Glutamatergic neuron (in vitro differentiated cells): Measurements from ENCODE around the gene TBC1D8. TPM values are rescaled to one million over a fixed set of nuclear protein-coding genes. Genes with fewer than 3 reads are reported as not detected.
A peak's percentile ranks its signal among the peaks of the same experiment; 100 is the strongest.

Experiments
- DNase-seq: peaks from one replicate; pipeline ENCODE4 v3.0.0; 2022
- H3K27ac Mint-ChIP-seq: one replicate; pipeline ENCODE4 v1.8.0; 2020; ENCODE audit warnings: mild to moderate bottlenecking, mixed read lengths, inconsistent platforms; ENCODE audit not compliant: unreplicated experiment
- H3K27me3 Mint-ChIP-seq: one replicate; pipeline ENCODE4 v1.8.0; 2020; ENCODE audit warnings: mild to moderate bottlenecking, moderate library complexity, mixed read lengths, inconsistent platforms; ENCODE audit not compliant: unreplicated experiment
- H3K36me3 Mint-ChIP-seq: one replicate; pipeline ENCODE4 v1.8.0; 2020; ENCODE audit warnings: mild to moderate bottlenecking, mixed read lengths, inconsistent platforms; ENCODE audit not compliant: unreplicated experiment
- H3K4me1 Mint-ChIP-seq: one replicate; pipeline ENCODE4 v1.8.0; 2020; ENCODE audit warnings: mild to moderate bottlenecking, low read depth, mixed read lengths, inconsistent platforms; ENCODE audit not compliant: unreplicated experiment
- H3K4me3 Mint-ChIP-seq: one replicate; pipeline ENCODE4 v1.8.0; 2020; ENCODE audit warnings: mild to moderate bottlenecking, mixed read lengths, inconsistent platforms; ENCODE audit not compliant: unreplicated experiment
- H3K9me3 Mint-ChIP-seq: one replicate; pipeline ENCODE4 v1.8.0; 2020; ENCODE audit warnings: mild to moderate bottlenecking, moderate library complexity, mixed read lengths, inconsistent platforms; ENCODE audit not compliant: unreplicated experiment
- total RNA-seq: library from RNA; stranded (reverse); fragmentation: NEBNext Ultra II Directional; extraction: Animal tissue kit (Norgen Biotek cat#: 25700); gene quantifications from one replicate; pipeline ENCODE4 v1.2.1, GENCODE V29; 2021; ENCODE audit not compliant: unreplicated experiment
- TF ChIP-seq, protein P1 (sequence below): fragments of 200-600 bp; sonication (generic); IDR thresholded peaks from one replicate; pipeline ENCODE4 v1.5.0; 2021; ENCODE audit not compliant: partially characterized antibody, unreplicated experiment

TBC1D8 gene
- total RNA-seq, 1 donor from 2014 or later = 14.6 TPM

DNA sequence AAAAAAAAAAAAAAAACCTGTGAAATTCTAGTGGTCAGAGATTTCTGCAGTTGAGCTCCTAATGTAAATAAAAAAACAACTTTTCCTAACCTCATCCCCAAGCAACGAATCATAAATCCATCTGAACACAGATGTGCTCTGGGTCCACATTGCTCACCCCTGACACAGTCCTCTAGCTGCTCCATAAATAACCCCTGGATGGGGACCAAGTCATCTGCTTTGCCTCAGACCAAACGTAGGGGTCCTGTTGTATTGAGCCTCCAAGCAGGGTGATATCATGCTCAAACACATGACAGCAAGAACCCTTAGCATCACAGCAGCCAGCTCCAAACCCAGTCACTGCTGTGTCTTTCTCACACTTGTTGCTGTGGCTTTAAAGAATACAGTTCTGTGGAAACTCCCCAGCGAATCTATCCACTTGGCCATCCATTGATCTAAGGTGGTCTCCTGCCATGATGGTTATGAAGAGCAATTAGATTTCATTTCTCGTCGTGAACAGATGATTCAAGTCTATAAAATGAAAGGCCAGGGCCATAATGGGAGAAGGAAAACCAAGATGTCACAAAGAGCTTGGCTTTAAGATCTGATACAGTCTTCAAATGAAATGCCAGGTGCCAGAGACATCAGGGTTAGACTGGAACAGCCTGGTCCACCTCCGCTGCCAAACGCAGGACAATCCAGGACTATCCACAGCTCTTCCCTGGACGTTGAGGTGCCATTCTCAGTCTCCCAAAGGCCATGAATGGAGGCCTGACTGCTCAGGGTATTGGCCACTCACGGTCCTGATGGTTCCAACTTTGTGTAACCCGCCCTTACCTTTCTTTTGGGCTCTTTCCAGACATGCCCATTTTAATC lies 39.0 kb downstream of the TBC1D8 start:
- no peak overlapping the region for H3K4me3 Mint-ChIP-seq

DNA sequence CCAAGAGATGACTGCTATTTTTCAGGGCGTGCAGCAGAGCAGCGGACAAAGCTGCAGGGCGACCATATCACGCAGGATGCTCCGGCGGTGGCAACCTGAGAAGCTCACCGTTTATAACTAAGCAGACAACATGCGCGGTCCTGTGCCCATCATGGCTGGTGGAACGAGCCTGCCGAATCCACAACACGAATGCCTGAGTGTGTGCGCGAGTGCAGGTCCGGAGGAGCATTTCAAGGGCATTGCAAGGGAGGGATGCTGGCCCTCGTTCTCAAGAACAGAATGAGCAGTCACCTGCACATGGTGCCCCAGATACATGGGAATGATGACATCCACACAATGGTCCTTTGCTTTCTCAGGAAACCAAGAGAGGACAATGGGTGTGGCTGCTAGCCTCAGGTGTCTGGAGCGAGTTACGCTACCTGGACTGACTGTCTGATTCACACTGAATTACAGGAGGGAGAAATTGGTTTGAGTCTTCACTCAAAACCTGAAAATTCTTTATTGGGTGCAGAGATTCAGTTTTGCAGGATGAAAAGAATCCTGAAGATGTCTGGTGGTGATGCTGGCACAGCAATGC lies 39.8 kb downstream of the TBC1D8 start:
- H3K27ac Mint-ChIP-seq = peak overlapping the region; percentile 15
- peaks cover 2% of the 10 kb centered on the region for H3K9me3 Mint-ChIP-seq
- no peak for DNase-seq
- H3K4me3 Mint-ChIP-seq = no peak overlapping the region
- H3K4me1 Mint-ChIP-seq = peaks cover 43% of the 10 kb centered on the region
- H3K27me3 Mint-ChIP-seq = peaks cover 7% of the 10 kb centered on the region
- H3K36me3 Mint-ChIP-seq = no peaks in the 10 kb centered on the region
- TF ChIP-seq, protein P1, sequence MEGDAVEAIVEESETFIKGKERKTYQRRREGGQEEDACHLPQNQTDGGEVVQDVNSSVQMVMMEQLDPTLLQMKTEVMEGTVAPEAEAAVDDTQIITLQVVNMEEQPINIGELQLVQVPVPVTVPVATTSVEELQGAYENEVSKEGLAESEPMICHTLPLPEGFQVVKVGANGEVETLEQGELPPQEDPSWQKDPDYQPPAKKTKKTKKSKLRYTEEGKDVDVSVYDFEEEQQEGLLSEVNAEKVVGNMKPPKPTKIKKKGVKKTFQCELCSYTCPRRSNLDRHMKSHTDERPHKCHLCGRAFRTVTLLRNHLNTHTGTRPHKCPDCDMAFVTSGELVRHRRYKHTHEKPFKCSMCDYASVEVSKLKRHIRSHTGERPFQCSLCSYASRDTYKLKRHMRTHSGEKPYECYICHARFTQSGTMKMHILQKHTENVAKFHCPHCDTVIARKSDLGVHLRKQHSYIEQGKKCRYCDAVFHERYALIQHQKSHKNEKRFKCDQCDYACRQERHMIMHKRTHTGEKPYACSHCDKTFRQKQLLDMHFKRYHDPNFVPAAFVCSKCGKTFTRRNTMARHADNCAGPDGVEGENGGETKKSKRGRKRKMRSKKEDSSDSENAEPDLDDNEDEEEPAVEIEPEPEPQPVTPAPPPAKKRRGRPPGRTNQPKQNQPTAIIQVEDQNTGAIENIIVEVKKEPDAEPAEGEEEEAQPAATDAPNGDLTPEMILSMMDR = no peak

More for the DNA sequence above, 39.0 kb downstream of the TBC1D8 start:
- no peak for DNase-seq
- H3K27ac Mint-ChIP-seq = no peak overlapping the region
- H3K27me3 Mint-ChIP-seq = peaks cover 7% of the 10 kb centered on the region
- no peaks in the 10 kb centered on the region for H3K36me3 Mint-ChIP-seq
- TF ChIP-seq, protein P1 = no peak
- H3K4me1 Mint-ChIP-seq = peaks cover 36% of the 10 kb centered on the region
- H3K9me3 Mint-ChIP-seq = peaks cover 2% of the 10 kb centered on the region

DNA sequence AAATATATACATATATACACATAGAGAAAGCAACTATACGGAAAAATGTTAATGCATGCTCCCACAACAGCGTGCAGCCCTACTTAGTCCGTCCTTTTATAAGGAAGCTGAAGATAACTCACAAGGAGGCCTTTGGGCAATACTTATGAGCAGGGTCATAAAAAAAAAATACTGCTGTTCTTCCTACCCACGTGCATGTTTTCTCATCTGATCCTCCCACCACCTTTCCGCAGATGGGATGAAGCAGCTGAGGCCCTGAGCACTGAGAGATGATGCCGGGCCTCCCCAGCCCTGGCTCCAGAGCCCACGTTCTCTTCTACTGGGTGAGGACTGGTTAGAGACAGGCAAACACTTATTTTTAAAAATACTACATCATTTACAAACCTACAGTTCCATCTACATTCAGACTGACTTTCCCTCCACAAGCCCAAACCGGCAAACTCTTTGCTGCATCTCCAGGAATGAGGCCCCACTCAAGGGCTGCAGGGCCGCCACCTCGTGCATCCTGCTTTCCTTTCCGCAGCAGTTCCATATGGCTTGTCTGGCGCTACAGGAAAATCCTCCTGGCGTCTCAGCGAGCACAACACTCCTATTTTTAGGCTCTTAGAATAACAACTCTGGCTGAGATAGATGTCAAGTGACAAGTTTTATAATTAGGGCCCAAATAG lies 41.6 kb downstream of the TBC1D8 start:
- DNase-seq = peak; percentile 43
- Mint-ChIP-seq H3K9me3 (peaks cover 2% of the 10 kb centered on the region), H3K4me3 (peak overlapping the region; percentile 69), H3K27ac (peak overlapping the region; percentile 87), H3K4me1 (peaks cover 41% of the 10 kb centered on the region), H3K36me3 (no peaks in the 10 kb centered on the region), H3K27me3 (peaks cover 7% of the 10 kb centered on the region)
- TF ChIP-seq, protein P1 = no peak

DNA sequence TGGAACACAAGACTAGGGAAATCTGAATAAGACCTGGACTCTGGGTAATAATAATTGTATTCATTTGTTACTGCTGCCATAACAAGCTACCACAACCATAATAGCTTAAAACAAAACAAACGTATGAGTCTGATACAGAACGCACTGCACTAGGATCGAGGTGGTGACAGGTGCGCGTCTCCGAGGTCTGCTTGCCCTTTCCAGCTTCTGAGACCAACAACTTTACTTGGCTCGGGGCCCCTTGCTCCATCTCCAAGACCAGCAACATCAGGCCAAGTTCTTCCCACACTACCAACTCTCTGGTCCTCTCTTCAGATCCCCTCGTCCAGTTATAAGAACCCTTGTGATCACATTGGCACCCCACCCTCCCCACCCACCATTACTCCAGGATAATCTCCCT lies 42.8 kb downstream of the TBC1D8 start:
- no peak overlapping the region for H3K4me3 Mint-ChIP-seq
- peaks cover 7% of the 10 kb centered on the region for H3K27me3 Mint-ChIP-seq
- TF ChIP-seq, protein P1 = no peak
- no peaks in the 10 kb centered on the region for H3K36me3 Mint-ChIP-seq
- no peak overlapping the region for H3K27ac Mint-ChIP-seq
- peaks cover 34% of the 10 kb centered on the region for H3K4me1 Mint-ChIP-seq
- no peak for DNase-seq
- peaks cover 2% of the 10 kb centered on the region for H3K9me3 Mint-ChIP-seq

DNA sequence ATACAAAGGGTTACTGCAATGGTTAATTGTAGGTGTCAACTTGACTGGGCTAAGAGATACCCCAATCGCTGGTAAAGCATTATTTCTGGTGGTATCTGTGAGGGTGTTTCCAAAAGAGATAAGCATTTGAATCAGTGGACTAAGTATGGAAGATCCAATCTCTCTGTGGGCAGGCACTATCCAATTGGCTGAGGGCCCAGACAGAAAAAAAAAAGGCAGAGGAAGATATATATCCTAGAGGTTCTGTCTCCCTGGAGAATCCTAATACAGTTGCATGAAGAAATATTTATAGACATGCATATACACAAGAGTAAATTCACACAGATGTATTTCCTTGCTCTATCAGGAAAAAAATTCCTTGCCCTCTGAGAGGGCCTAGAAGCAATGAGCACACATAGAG lies 43.9 kb downstream of the TBC1D8 start:
- TF ChIP-seq, protein P1 = no peak
- no peak for DNase-seq
- H3K4me3 Mint-ChIP-seq = no peak overlapping the region
- peaks cover 9% of the 10 kb centered on the region for H3K36me3 Mint-ChIP-seq
- H3K9me3 Mint-ChIP-seq = peaks cover 1% of the 10 kb centered on the region
- H3K27ac Mint-ChIP-seq = no peak overlapping the region
- peaks cover 29% of the 10 kb centered on the region for H3K4me1 Mint-ChIP-seq
- peaks cover 7% of the 10 kb centered on the region for H3K27me3 Mint-ChIP-seq
